K562 (cell line): ENCODE measurements around the gene NINL.

Source experiments
- CTCF ChIP-seq, 3 experiments: IDR thresholded peaks in 2 of 3; conservative IDR thresholded peaks in 1 of 3; 2 replicates each; pipeline ENCODE4 v1.5.1; 2011 to 2012; ENCODE audit warnings: low read length in 3 of 3, mild to moderate bottlenecking in 3 of 3, control low read depth in 2 of 3, improper control_type of control experiment in 1 of 3, inconsistent platforms in 1 of 3, low read depth in 1 of 3, mixed read lengths in 1 of 3, moderate library complexity in 1 of 3; ENCODE audit not compliant: insufficient read depth in 2 of 3
- FOXA3 ChIP-seq, 2 experiments: fragments of 450-650 bp in 1 of 2; sonication (generic) in 1 of 2; formaldehyde crosslinking; IDR thresholded peaks in 1 of 2; conservative IDR thresholded peaks in 1 of 2; 2 replicates each; pipeline versions ENCODE4 v1.4.0 to v1.8.0; 2020 to 2022; ENCODE audit warnings: mild to moderate bottlenecking in 2 of 2, missing genetic modification reagents in 1 of 2
- FOXM1 ChIP-seq, 2 experiments: fragments of 450-650 bp in 1 of 2; sonication (generic) in 1 of 2; formaldehyde crosslinking in 1 of 2; IDR thresholded peaks; 2 replicates each; pipeline versions ENCODE4 v1.6.1 to v1.9.0; 2017 to 2022; ENCODE audit warnings: low read depth in 2 of 2, mild to moderate bottlenecking in 2 of 2, missing genetic modification reagents in 1 of 2, moderate library complexity in 1 of 2
- SREBF1 ChIP-seq: fragments of 150-350 bp; IDR thresholded peaks from 2 replicates; pipeline ENCODE4 v1.6.1; 2014; ENCODE audit warnings: antibody characterized with exemption, low read depth, low read length, borderline replicate concordance
- ZNF253 ChIP-seq: fragments of 250-450 bp; sonication (Bioruptor Pico); conservative IDR thresholded peaks from 2 replicates; pipeline ENCODE4 v1.6.1; 2021; ENCODE audit warnings: mild to moderate bottlenecking
- ZNF586 ChIP-seq: fragments of 450-650 bp; formaldehyde crosslinking; conservative IDR thresholded peaks from 2 replicates; pipeline ENCODE4 v1.4.0; 2020; ENCODE audit warnings: mild to moderate bottlenecking, moderate library complexity

DNA sequence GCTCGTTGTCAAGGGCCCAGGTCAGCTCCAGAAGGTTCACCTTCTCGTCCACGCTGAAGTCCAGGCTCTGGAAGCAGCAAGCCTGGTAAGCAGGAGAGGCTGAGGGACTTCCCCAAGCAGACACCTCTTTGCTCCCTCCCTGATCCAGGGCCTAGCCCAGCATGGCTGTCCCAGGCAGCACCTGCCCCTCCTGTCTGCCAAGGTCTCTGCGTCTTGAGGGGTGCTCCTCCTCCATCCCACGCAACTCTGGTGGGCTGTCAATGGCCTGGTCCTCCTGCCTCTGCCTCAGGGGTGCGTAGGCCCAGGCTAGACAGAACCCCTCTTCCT is 87.1 kb downstream of the NINL start:
- TF ChIP-seq ZNF586 (CRISPR knock-in tag) (no peak), SREBF1 (no peak), ZNF253 (CRISPR knock-in tag) (no peak), FOXA3 (CRISPR knock-in tag; conservative IDR thresholded peaks at IDR 0.05 in 1 of 2, IDR thresholded peaks at IDR 0.05 in 1 of 2) (no peak), FOXM1 (IDR thresholded peaks at IDR 0.05; ENCODE audit: low read depth) (no peak), FOXM1 (CRISPR knock-in tag; IDR thresholded peaks at IDR 0.05; ENCODE audit: low read depth) (no peak), CTCF (IDR thresholded peaks at IDR 0.05 in 2 of 3, conservative IDR thresholded peaks at IDR 0.05 in 1 of 3; ENCODE audit: insufficient read depth in 2 of 3, low read depth in 1 of 3, low read length in 3 of 3) (no peak)
